OCI-LY7 (cell line): ENCODE measurements around the gene PDZRN4.

Experiments used
- EZH2phosphoT487 ChIP-seq: fragments of 200-600 bp; sonication (generic); IDR thresholded peaks from 2 replicates; pipeline ENCODE4 v1.6.1; 2018; ENCODE audit warnings: low read depth, borderline replicate concordance, mild to moderate bottlenecking, mixed run types, antibody characterized with exemption, low read length, moderate library complexity, mixed read lengths
- TF ChIP-seq, protein P1 (sequence below): fragments of 200-600 bp; sonication (generic); conservative IDR thresholded peaks from 2 replicates; pipeline ENCODE4 v1.5.1; 2014; ENCODE audit warnings: mild to moderate bottlenecking, antibody characterized with exemption, low read length, moderate library complexity, mixed read lengths

DNA sequence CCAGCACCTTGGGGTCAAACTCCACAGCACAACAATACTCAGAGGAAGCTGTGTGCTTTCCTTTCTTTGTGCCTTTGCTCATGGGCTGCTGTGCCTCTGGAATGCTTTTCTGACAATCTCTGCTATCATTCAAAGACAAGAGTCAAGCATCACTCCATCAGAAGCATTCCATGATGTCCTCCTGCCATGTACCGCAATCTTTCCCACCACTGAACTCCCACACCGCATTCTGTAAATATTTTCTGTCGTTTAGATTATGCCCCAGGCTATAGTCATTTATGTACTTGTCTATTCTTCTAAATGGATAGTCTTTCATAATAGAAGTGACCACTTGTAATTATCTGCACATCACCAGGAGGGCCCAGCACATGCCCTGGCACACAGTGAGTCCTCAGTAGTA is 327.8 kb downstream of the PDZRN4 start:
- TF ChIP-seq, protein P1, sequence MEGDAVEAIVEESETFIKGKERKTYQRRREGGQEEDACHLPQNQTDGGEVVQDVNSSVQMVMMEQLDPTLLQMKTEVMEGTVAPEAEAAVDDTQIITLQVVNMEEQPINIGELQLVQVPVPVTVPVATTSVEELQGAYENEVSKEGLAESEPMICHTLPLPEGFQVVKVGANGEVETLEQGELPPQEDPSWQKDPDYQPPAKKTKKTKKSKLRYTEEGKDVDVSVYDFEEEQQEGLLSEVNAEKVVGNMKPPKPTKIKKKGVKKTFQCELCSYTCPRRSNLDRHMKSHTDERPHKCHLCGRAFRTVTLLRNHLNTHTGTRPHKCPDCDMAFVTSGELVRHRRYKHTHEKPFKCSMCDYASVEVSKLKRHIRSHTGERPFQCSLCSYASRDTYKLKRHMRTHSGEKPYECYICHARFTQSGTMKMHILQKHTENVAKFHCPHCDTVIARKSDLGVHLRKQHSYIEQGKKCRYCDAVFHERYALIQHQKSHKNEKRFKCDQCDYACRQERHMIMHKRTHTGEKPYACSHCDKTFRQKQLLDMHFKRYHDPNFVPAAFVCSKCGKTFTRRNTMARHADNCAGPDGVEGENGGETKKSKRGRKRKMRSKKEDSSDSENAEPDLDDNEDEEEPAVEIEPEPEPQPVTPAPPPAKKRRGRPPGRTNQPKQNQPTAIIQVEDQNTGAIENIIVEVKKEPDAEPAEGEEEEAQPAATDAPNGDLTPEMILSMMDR, result no peak
- no peak for TF ChIP-seq EZH2phosphoT487
